ENCODE results near the gene TMEM53.

GRCh38 chr1:44642925-44643324 is 31.4 kb downstream of the TMEM53 start:
- TF ChIP-seq, protein P1, sequence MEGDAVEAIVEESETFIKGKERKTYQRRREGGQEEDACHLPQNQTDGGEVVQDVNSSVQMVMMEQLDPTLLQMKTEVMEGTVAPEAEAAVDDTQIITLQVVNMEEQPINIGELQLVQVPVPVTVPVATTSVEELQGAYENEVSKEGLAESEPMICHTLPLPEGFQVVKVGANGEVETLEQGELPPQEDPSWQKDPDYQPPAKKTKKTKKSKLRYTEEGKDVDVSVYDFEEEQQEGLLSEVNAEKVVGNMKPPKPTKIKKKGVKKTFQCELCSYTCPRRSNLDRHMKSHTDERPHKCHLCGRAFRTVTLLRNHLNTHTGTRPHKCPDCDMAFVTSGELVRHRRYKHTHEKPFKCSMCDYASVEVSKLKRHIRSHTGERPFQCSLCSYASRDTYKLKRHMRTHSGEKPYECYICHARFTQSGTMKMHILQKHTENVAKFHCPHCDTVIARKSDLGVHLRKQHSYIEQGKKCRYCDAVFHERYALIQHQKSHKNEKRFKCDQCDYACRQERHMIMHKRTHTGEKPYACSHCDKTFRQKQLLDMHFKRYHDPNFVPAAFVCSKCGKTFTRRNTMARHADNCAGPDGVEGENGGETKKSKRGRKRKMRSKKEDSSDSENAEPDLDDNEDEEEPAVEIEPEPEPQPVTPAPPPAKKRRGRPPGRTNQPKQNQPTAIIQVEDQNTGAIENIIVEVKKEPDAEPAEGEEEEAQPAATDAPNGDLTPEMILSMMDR (IDR thresholded peaks at IDR 0.05; ENCODE audit: insufficient read depth, low read length, poor library complexity, severe bottlenecking), result no peak
- TF ChIP-seq EZH2phosphoT487 (conservative IDR thresholded peaks at IDR 0.05; ENCODE audit: low read length), result no peak

Measured in SU-DHL-6 (cell line).